ENCODE data around the gene HSD11B2. TPM values are rescaled to one million over a fixed set of nuclear protein-coding genes. Genes with fewer than 3 reads are reported as not detected.
A peak's percentile ranks its signal among the peaks of the same experiment; 100 is the strongest.

HSD11B2 gene
- total RNA-seq, 1 experiment from 2014 or later = 33.5 TPM

- Histone ChIP-seq H3K4me1 (ENCODE audit: insufficient read depth, low read length) (no peaks in the 10 kb centered on the region), H3K18ac (ENCODE audit: insufficient read length, low read depth, low read length) (peak overlapping the region; percentile 2), H3K4me2 (ENCODE audit: insufficient read depth, insufficient read length, low read length) (peak overlapping the region; percentile 12), H3T11ph (ENCODE audit: low read length) (no peak overlapping the region), H3K14ac (ENCODE audit: insufficient read depth, low read length) (peak overlapping the region; percentile 0; the same call in 1 of the 2 replicates), H4K5ac (ENCODE audit: insufficient read length, low read depth, low read length) (no peak overlapping the region), H2AFZ (ENCODE audit: low read length) (no peak overlapping the region), H3K27ac (ENCODE audit: insufficient read length, low read depth, low read length) (no peak overlapping the region), H2BK12ac (ENCODE audit: insufficient read length, low read depth, low read length) (no peak overlapping the region), H2BK5ac (ENCODE audit: insufficient read length, low read length) (no peak overlapping the region), H3K23me2 (ENCODE audit: insufficient read length, low read depth, low read length, poor library complexity, severe bottlenecking) (peaks cover 3% of the 10 kb centered on the region), H3K79me2 (ENCODE audit: insufficient read depth, low read length) (no peaks in the 10 kb centered on the region), H3K9me3 (ENCODE audit: control insufficient read depth, low read depth, low read length) (no peaks in the 10 kb centered on the region), H3K56ac (ENCODE audit: insufficient read length, low read depth, low read length) (no peak overlapping the region), H3K27me3 (ENCODE audit: insufficient read depth, low read length) (peaks cover 25% of the 10 kb centered on the region; the same call in 1 of the 2 replicates), H3K79me1 (ENCODE audit: insufficient read depth, low read depth, low read length, poor library complexity, severe bottlenecking) (no peaks in the 10 kb centered on the region), H3K9ac (ENCODE audit: extremely low read depth, insufficient read length, low read length) (no peak overlapping the region), H2BK120ac (ENCODE audit: low read depth, low read length, poor library complexity, severe bottlenecking) (no peak overlapping the region), H2AK5ac (ENCODE audit: insufficient read length, low read length) (no peak overlapping the region), H3K4ac (ENCODE audit: low read depth, low read length) (no peak overlapping the region), H2BK20ac (ENCODE audit: low read depth, low read length, poor library complexity, severe bottlenecking) (no peak overlapping the region), H4K91ac (ENCODE audit: insufficient read length, low read depth, low read length) (no peak overlapping the region), H2BK15ac (ENCODE audit: low read depth, low read length) (no peak overlapping the region), H4K20me1 (ENCODE audit: control insufficient read depth, insufficient read depth, insufficient read length) (no peaks in the 10 kb centered on the region), H3K23ac (ENCODE audit: insufficient read length, low read depth, low read length) (no peak overlapping the region), H4K8ac (replicated peaks; ENCODE audit: insufficient read length, low read depth, low read length) (no peak overlapping the region)
- H3K4me3 Mint-ChIP-seq = peak overlapping the region; percentile 39 to 73
- H3K27me3 Mint-ChIP-seq (ENCODE audit: low read depth) = peaks cover 80% of the 10 kb centered on the region
- TF ChIP-seq, protein P1, sequence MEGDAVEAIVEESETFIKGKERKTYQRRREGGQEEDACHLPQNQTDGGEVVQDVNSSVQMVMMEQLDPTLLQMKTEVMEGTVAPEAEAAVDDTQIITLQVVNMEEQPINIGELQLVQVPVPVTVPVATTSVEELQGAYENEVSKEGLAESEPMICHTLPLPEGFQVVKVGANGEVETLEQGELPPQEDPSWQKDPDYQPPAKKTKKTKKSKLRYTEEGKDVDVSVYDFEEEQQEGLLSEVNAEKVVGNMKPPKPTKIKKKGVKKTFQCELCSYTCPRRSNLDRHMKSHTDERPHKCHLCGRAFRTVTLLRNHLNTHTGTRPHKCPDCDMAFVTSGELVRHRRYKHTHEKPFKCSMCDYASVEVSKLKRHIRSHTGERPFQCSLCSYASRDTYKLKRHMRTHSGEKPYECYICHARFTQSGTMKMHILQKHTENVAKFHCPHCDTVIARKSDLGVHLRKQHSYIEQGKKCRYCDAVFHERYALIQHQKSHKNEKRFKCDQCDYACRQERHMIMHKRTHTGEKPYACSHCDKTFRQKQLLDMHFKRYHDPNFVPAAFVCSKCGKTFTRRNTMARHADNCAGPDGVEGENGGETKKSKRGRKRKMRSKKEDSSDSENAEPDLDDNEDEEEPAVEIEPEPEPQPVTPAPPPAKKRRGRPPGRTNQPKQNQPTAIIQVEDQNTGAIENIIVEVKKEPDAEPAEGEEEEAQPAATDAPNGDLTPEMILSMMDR (conservative IDR thresholded peaks at IDR 0.05) = no peak
- no CpG with 5 or more reads among the region's 20 CpGs for WGBS (ENCODE audit: extremely low coverage, insufficient read length, low lambda C conversion rate)
- no peaks in the 10 kb centered on the region for H3K36me3 Mint-ChIP-seq (ENCODE audit: insufficient read depth in 1 of 3, low read depth in 3 of 3)
- no peak for DNase-seq
- H3K27ac Mint-ChIP-seq = no peak overlapping the region
- H3K9me3 Mint-ChIP-seq = no peaks in the 10 kb centered on the region
- H3K4me1 Mint-ChIP-seq = peaks cover 12 to 31% of the 10 kb centered on the region in 2 experiments
Observed at GRCh38 chr16:67393788-67394154, 37.1 kb upstream of the HSD11B2 start.

Measured in H9 (cell line).